ENCODE results near the gene SLC35F2. TPM values are rescaled to one million over a fixed set of nuclear protein-coding genes. Genes with fewer than 3 reads are reported as not detected.
"Not testable (repeated sequence)": the region's sequence is repeated elsewhere in the genome, so short reads cannot be mapped to it uniquely, and the experiment has no call there.

The SLC35F2 gene
- total RNA-seq, 1 donor from 2014 or later: 38.0 TPM

- Mint-ChIP-seq H3K27ac (no peak overlapping the region), H3K4me1 (ENCODE audit: low read depth) (peaks cover 4% of the 10 kb centered on the region), H3K36me3 (ENCODE audit: low read depth) (no peaks in the 10 kb centered on the region), H3K4me3 (no peak overlapping the region), H3K9me3 (no peaks in the 10 kb centered on the region), H3K27me3 (ENCODE audit: insufficient read depth) (peaks cover 7% of the 10 kb centered on the region)
- no peak for DNase-seq (ENCODE audit: low spot score)
- intact Hi-C loops (cut with micrococcal nuclease): loop anchor here (2.0 to 5.0 kb wide), 2 partner anchors 30 to 208 kb away; no protein-coding TSS in a partner anchor
Observed at GRCh38 chr11:107770551-107770951, 88.0 kb downstream of the SLC35F2 start.

DNA sequence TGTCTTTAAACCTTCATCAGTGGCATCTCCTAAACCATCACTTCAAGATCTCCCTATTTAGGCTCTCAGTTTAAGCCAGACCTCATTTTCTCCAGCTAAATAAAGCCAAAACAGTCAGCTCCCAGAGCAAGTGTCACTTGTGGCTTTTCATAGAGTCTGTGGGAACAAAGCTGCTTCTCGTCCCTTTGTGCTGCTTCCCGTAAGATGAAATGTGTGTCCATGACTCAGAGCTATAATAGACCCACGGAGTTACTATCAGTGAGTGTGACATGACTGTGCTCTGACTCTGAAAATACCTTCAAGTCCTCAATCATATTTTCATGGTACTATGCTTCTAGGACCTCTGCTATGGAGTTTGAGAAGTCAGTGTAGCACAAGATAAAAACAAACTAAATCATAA lies 89.4 kb downstream of the SLC35F2 start:
- no peaks in the 10 kb centered on the region for H3K36me3 Mint-ChIP-seq (ENCODE audit: low read depth)
- intact Hi-C loops (cut with micrococcal nuclease): no loop called here
- no peak for DNase-seq (ENCODE audit: low spot score)
- peaks cover 4% of the 10 kb centered on the region for H3K4me1 Mint-ChIP-seq (ENCODE audit: low read depth)
- H3K9me3 Mint-ChIP-seq: no peaks in the 10 kb centered on the region
- no peak overlapping the region for H3K4me3 Mint-ChIP-seq
- no peak overlapping the region for H3K27ac Mint-ChIP-seq
- H3K27me3 Mint-ChIP-seq (ENCODE audit: insufficient read depth): peaks cover 12% of the 10 kb centered on the region

GRCh38 chr11:107758719-107759355 lies 99.8 kb downstream of the SLC35F2 start:
- H3K27me3 Mint-ChIP-seq (ENCODE audit: insufficient read depth); H3K27ac Mint-ChIP-seq; H3K4me1 Mint-ChIP-seq (ENCODE audit: low read depth); intact Hi-C loops (cut with micrococcal nuclease); H3K4me3 Mint-ChIP-seq; H3K9me3 Mint-ChIP-seq; H3K36me3 Mint-ChIP-seq (ENCODE audit: low read depth); DNase-seq (ENCODE audit: low spot score): not testable (repeated sequence)

DNA sequence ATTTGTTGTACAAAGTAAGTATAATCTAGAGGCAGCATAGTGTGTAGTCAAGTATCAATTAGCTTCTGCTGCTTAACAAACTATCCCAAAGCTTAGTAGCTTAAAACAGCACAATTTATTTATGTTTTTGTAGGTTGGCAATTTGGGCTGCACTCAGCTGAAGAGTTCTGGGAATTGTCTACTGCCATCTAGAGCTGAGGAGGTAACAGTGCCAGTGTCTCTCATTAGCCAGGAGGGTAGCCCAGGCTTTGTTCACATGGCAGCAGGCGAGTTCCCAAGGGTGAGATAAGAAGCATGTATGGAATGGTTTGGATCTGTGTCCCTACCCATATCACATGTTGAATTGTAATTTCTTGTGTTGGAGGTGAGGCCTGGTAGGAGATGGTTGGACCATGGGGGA lies 100.9 kb downstream of the SLC35F2 start:
- Mint-ChIP-seq H3K4me3 (no peak overlapping the region), H3K27ac (no peak overlapping the region), H3K4me1 (ENCODE audit: low read depth) (no peaks in the 10 kb centered on the region), H3K9me3 (peaks cover 5% of the 10 kb centered on the region), H3K27me3 (ENCODE audit: insufficient read depth) (peaks cover 5% of the 10 kb centered on the region), H3K36me3 (ENCODE audit: low read depth) (no peaks in the 10 kb centered on the region)
- intact Hi-C loops (cut with micrococcal nuclease): no loop called here
- no peak for DNase-seq (ENCODE audit: low spot score)

- Mint-ChIP-seq H3K27me3 (ENCODE audit: insufficient read depth) (peaks cover 5% of the 10 kb centered on the region), H3K9me3 (peaks cover 5% of the 10 kb centered on the region), H3K4me1 (ENCODE audit: low read depth) (no peaks in the 10 kb centered on the region), H3K4me3 (no peak overlapping the region), H3K27ac (no peak overlapping the region), H3K36me3 (ENCODE audit: low read depth) (no peaks in the 10 kb centered on the region)
- intact Hi-C loops (cut with micrococcal nuclease): no loop called here
- no peak for DNase-seq (ENCODE audit: low spot score)
Observed at GRCh38 chr11:107756553-107756952, 102.0 kb downstream of the SLC35F2 start.

GRCh38 chr11:107752949-107753822 lies 105.4 kb downstream of the SLC35F2 start:
- peaks cover 5% of the 10 kb centered on the region for H3K9me3 Mint-ChIP-seq

GRCh38 chr11:107752508-107752907 lies 106.1 kb downstream of the SLC35F2 start:
- DNase-seq (ENCODE audit: low spot score): no peak
- Mint-ChIP-seq H3K27ac (no peak overlapping the region), H3K4me3 (no peak overlapping the region), H3K27me3 (ENCODE audit: insufficient read depth) (peaks cover 7% of the 10 kb centered on the region), H3K9me3 (no peaks in the 10 kb centered on the region), H3K36me3 (ENCODE audit: low read depth) (no peaks in the 10 kb centered on the region), H3K4me1 (ENCODE audit: low read depth) (no peaks in the 10 kb centered on the region)
- intact Hi-C loops (cut with micrococcal nuclease): no loop called here

More at GRCh38 chr11:107752949-107753822, 105.4 kb downstream of the SLC35F2 start:
- intact Hi-C loops (cut with micrococcal nuclease): no loop called here
- H3K27ac Mint-ChIP-seq: no peak overlapping the region
- no peaks in the 10 kb centered on the region for H3K36me3 Mint-ChIP-seq (ENCODE audit: low read depth)
- peaks cover 7% of the 10 kb centered on the region for H3K27me3 Mint-ChIP-seq (ENCODE audit: insufficient read depth)
- no peak overlapping the region for H3K4me3 Mint-ChIP-seq
- DNase-seq (ENCODE audit: low spot score): no peak
- no peaks in the 10 kb centered on the region for H3K4me1 Mint-ChIP-seq (ENCODE audit: low read depth)

DNA sequence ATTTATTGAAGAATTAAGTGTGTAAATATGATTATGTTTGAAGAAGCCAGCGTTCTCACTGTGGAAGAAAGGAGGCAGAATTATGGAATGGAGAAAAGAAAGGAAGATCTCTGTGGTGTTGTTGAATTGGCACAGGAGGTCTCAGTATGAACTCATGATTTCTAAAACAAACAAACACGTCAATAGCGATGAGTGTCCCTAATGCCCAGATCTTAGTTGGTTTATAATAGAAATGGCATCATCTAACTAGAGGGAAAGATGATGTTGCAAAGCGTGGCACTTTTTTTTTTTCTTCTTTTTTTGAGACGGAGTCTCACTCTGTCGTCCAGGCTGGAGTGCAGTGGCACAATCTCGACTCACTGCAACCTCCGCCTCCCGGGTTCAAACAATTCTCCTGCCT lies 107.5 kb downstream of the SLC35F2 start:
- Mint-ChIP-seq H3K4me1 (ENCODE audit: low read depth) (no peaks in the 10 kb centered on the region), H3K9me3 (no peaks in the 10 kb centered on the region), H3K36me3 (ENCODE audit: low read depth) (no peaks in the 10 kb centered on the region), H3K4me3 (no peak overlapping the region), H3K27me3 (ENCODE audit: insufficient read depth) (peaks cover 5% of the 10 kb centered on the region), H3K27ac (no peak overlapping the region)
- intact Hi-C loops (cut with micrococcal nuclease): no loop called here
- no peak for DNase-seq (ENCODE audit: low spot score)

- DNase-seq (ENCODE audit: low spot score): no peak
- Mint-ChIP-seq H3K27me3 (ENCODE audit: insufficient read depth) (peaks cover 5% of the 10 kb centered on the region), H3K4me3 (no peak overlapping the region), H3K4me1 (ENCODE audit: low read depth) (no peaks in the 10 kb centered on the region), H3K9me3 (no peaks in the 10 kb centered on the region), H3K27ac (no peak overlapping the region), H3K36me3 (ENCODE audit: low read depth) (no peaks in the 10 kb centered on the region)
- intact Hi-C loops (cut with micrococcal nuclease): no loop called here
Observed at GRCh38 chr11:107750313-107750712, 108.3 kb downstream of the SLC35F2 start.

DNA sequence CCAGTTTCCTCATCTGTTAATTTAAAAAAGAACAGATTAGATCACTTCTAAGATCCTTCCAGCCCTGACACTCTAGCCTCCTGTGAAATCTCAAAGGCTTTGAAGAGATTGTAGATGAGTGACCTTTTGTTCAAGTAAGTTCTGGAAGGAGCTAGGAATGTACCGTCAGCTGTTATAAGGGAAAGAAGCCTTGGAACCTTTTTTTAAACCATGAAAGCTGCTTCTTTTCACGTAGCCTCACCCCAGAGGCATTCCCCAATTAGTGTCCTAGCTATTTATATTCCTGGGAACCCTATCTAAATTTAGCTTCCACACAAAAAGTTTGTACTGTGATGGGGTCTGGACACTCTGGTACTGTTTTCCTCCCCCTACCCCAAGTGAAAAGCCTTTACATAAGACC lies 111.0 kb downstream of the SLC35F2 start:
- Mint-ChIP-seq H3K4me1 (ENCODE audit: low read depth) (no peaks in the 10 kb centered on the region), H3K4me3 (no peak overlapping the region), H3K27me3 (ENCODE audit: insufficient read depth) (peaks cover 2% of the 10 kb centered on the region), H3K27ac (no peak overlapping the region), H3K36me3 (ENCODE audit: low read depth) (no peaks in the 10 kb centered on the region), H3K9me3 (no peaks in the 10 kb centered on the region)
- no peak for DNase-seq (ENCODE audit: low spot score)
- intact Hi-C loops (cut with micrococcal nuclease): no loop called here

- intact Hi-C loops (cut with micrococcal nuclease): no loop called here
Observed at GRCh38 chr11:107744736-107745135, 113.9 kb downstream of the SLC35F2 start.

GRCh38 chr11:107743191-107743590 lies 115.4 kb downstream of the SLC35F2 start:
- Mint-ChIP-seq H3K9me3 (no peaks in the 10 kb centered on the region), H3K27me3 (ENCODE audit: insufficient read depth) (peaks cover 5% of the 10 kb centered on the region), H3K36me3 (ENCODE audit: low read depth) (no peaks in the 10 kb centered on the region), H3K4me1 (ENCODE audit: low read depth) (no peaks in the 10 kb centered on the region), H3K27ac (no peak overlapping the region), H3K4me3 (no peak overlapping the region)
- no peak for DNase-seq (ENCODE audit: low spot score)
- intact Hi-C loops (cut with micrococcal nuclease): no loop called here

More at GRCh38 chr11:107744736-107745135, 113.9 kb downstream of the SLC35F2 start:
- no peaks in the 10 kb centered on the region for H3K4me1 Mint-ChIP-seq (ENCODE audit: low read depth)
- H3K27ac Mint-ChIP-seq: no peak overlapping the region
- no peaks in the 10 kb centered on the region for H3K36me3 Mint-ChIP-seq (ENCODE audit: low read depth)
- H3K4me3 Mint-ChIP-seq: no peak overlapping the region
- H3K9me3 Mint-ChIP-seq: no peaks in the 10 kb centered on the region
- peaks cover 3% of the 10 kb centered on the region for H3K27me3 Mint-ChIP-seq (ENCODE audit: insufficient read depth)
- DNase-seq (ENCODE audit: low spot score): no peak
